Uterus (tissue), 4 donors: Measurements from ENCODE around the gene SLC6A1. TPM values are rescaled to one million over a fixed set of nuclear protein-coding genes. Genes with fewer than 3 reads are reported as not detected.

Experiments
- DNase-seq, 2 donors: peaks; one replicate each; pipeline ENCODE4 v3.0.0-alpha.2; 2019 to 2020
- H3K27ac ChIP-seq, 2 donors: fragments of 200-600 bp; sonication (generic); 1 replicate in 1 of 2; 2 replicates in 1 of 2; pipeline ENCODE4 v1.5.1; 2016 to 2018
- H3K27me3 ChIP-seq, 2 donors: fragments of 200-600 bp; sonication (generic); one replicate each; pipeline ENCODE4 v1.5.1; 2018 to 2019; ENCODE audit warnings: control low read depth in 1 of 2
- H3K36me3 ChIP-seq, 2 donors: fragments of 200-600 bp; sonication (generic); one replicate each; pipeline ENCODE4 v1.5.1; 2019; ENCODE audit warnings: control low read depth in 1 of 2
- H3K4me1 ChIP-seq, 2 donors: fragments of 200-600 bp; sonication (generic); one replicate each; pipeline ENCODE4 v1.5.1; 2018 to 2019; ENCODE audit warnings: control low read depth in 1 of 2
- H3K4me3 ChIP-seq, 2 donors: fragments of 200-600 bp; sonication (generic); 1 replicate in 1 of 2; 2 replicates in 1 of 2; pipeline ENCODE4 v1.5.1; 2018 to 2019; ENCODE audit warnings: mild to moderate bottlenecking in 1 of 2
- H3K9me3 ChIP-seq, 2 donors: fragments of 200-600 bp; sonication (generic); one replicate each; pipeline ENCODE4 v1.5.1; 2019; ENCODE audit warnings: control low read depth in 1 of 2
- CTCF ChIP-seq, 4 experiments: fragments of 200-600 bp in 2 of 4; fragments of 450-650 bp in 2 of 4; sonication (generic) in 2 of 4; IDR thresholded peaks; one replicate each; pipeline ENCODE4 v1.5.1; 2016 to 2019; ENCODE audit warnings: antibody characterized with exemption in 4 of 4, mild to moderate bottlenecking in 2 of 4, moderate library complexity in 1 of 4
- POLR2A ChIP-seq, 2 donors: fragments of 450-650 bp; IDR thresholded peaks; one replicate each; pipeline ENCODE4 v1.6.1; 2016; ENCODE audit warnings: antibody characterized with exemption in 2 of 2, mild to moderate bottlenecking in 1 of 2, moderate library complexity in 1 of 2
- intact Hi-C: fragments of 100-400 bp; cut with DNase I; formaldehyde crosslinking; loops from one replicate; pipeline ENCODE4 v1.15.1; 2023; ENCODE audit warnings: low total_unique reads
- total RNA-seq, 4 donors: library from RNA; depleted of rRNA in 3 of 4; stranded (reverse); fragments of >200 nt in 3 of 4; gene quantifications; one replicate each; pipeline versions ENCODE4 v1.1.0 to v1.2.4, GENCODE V29; 2014 to 2023
- donor health status: DM: yes; HTN: yes; CAD: no.

SLC6A1 gene
- total RNA-seq, 4 donors from 2014 or later, result under 0.01 to 5.0 (median 1.6) TPM

GRCh38 chr3:10960255-10960654 lies 32.3 kb upstream of the SLC6A1 start:
- intact Hi-C loops, result no loop called here
- no peaks in the 10 kb centered on the region for H3K9me3 ChIP-seq

DNA sequence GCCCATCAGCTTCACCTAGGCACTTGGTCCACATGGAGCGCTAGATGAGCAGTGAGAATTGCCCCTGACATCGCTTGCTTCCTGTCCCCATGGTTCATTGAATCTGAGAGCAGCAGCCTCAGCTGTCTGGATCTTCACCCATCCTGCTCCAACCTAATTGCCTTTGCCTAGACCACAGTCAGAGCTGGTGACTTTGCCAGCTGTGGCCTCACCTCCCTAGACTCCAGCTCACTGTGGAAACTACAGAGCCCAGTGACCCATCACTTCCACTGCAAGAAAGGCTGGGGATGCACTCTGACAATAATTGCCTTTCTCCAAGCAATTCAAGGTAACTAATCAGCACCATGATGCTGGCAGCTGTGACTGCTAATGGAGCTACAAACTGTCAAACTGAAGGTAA lies 30.6 kb upstream of the SLC6A1 start:
- H3K27me3 ChIP-seq, result no peaks in the 10 kb centered on the region
- no peak overlapping the region for H3K4me3 ChIP-seq
- H3K36me3 ChIP-seq, result no peaks in the 10 kb centered on the region
- no peak for DNase-seq
- no peak overlapping the region for H3K27ac ChIP-seq
- intact Hi-C loops, result no loop called here
- TF ChIP-seq POLR2A (IDR thresholded peaks at IDR 0.05), result no peak
- TF ChIP-seq CTCF (IDR thresholded peaks at IDR 0.05), result no peak
- no peaks in the 10 kb centered on the region for H3K9me3 ChIP-seq
- H3K4me1 ChIP-seq, result no peaks in the 10 kb centered on the region

More at GRCh38 chr3:10960255-10960654, 32.3 kb upstream of the SLC6A1 start:
- no peaks in the 10 kb centered on the region for H3K27me3 ChIP-seq
- no peak overlapping the region for H3K27ac ChIP-seq
- H3K4me3 ChIP-seq, result no peak overlapping the region
- no peak for TF ChIP-seq POLR2A (IDR thresholded peaks at IDR 0.05)
- DNase-seq, result no peak
- no peaks in the 10 kb centered on the region for H3K4me1 ChIP-seq
- H3K36me3 ChIP-seq, result no peaks in the 10 kb centered on the region

- DNase-seq, result no peak
- Histone ChIP-seq H3K27ac (no peak overlapping the region), H3K4me3 (no peak overlapping the region), H3K9me3 (no peaks in the 10 kb centered on the region), H3K27me3 (no peaks in the 10 kb centered on the region), H3K36me3 (no peaks in the 10 kb centered on the region), H3K4me1 (no peaks in the 10 kb centered on the region)
- TF ChIP-seq CTCF (IDR thresholded peaks at IDR 0.05), result no peak
- no peak for TF ChIP-seq POLR2A (IDR thresholded peaks at IDR 0.05)
- intact Hi-C loops, result no loop called here
Observed at GRCh38 chr3:10962481-10963036, 30.0 kb upstream of the SLC6A1 start.

- Histone ChIP-seq H3K4me1 (no peaks in the 10 kb centered on the region), H3K4me3 (no peak overlapping the region), H3K27ac (no peak overlapping the region), H3K9me3 (no peaks in the 10 kb centered on the region), H3K27me3 (no peaks in the 10 kb centered on the region), H3K36me3 (no peaks in the 10 kb centered on the region)
- TF ChIP-seq CTCF (IDR thresholded peaks at IDR 0.05), result no peak
- TF ChIP-seq POLR2A (IDR thresholded peaks at IDR 0.05), result no peak
- intact Hi-C loops, result no loop called here
- no peak for DNase-seq
Observed at GRCh38 chr3:10964537-10965167, 27.9 kb upstream of the SLC6A1 start.

GRCh38 chr3:10968401-10968800 lies 24.1 kb upstream of the SLC6A1 start:
- Histone ChIP-seq H3K4me1 (no peaks in the 10 kb centered on the region), H3K9me3 (no peaks in the 10 kb centered on the region), H3K4me3 (no peak overlapping the region), H3K36me3 (no peaks in the 10 kb centered on the region), H3K27me3 (no peaks in the 10 kb centered on the region), H3K27ac (no peak overlapping the region)
- TF ChIP-seq CTCF (IDR thresholded peaks at IDR 0.05) (no peak), POLR2A (IDR thresholded peaks at IDR 0.05) (no peak)
- DNase-seq, result no peak
- intact Hi-C loops, result no loop called here
